CD14-positive monocyte (primary cell): ENCODE data around the gene CCT6A. TPM values are rescaled to one million over a fixed set of nuclear protein-coding genes. Genes with fewer than 3 reads are reported as not detected.
"Not testable (repeated sequence)": the region's sequence is repeated elsewhere in the genome, so short reads cannot be mapped to it uniquely, and the experiment has no call there.

Experiments used
- DNase-seq, 3 donors: peaks; one replicate each; pipeline ENCODE4 v3.0.0-alpha.2; 2011 to 2022
- H2AFZ ChIP-seq: 2 replicates; pipeline ENCODE4 v1.6.0; 2012; ENCODE audit warnings: mild to moderate bottlenecking, low read depth, low read length, inconsistent platforms; ENCODE audit not compliant: insufficient read depth, poor library complexity, severe bottlenecking
- H3K27ac ChIP-seq, 2 donors: 1 replicate in 1 of 2; 2 replicates in 1 of 2; pipeline ENCODE4 v1.5.1; 2012 to 2013; ENCODE audit warnings: low read length in 2 of 2, control low read depth in 1 of 2, inconsistent platforms in 1 of 2, low read depth in 1 of 2, mild to moderate bottlenecking in 1 of 2
- H3K27me3 ChIP-seq, 2 donors: one replicate each; pipeline versions ENCODE4 v1.6.0 to v1.6.1; 2011 to 2013; ENCODE audit warnings: low read length in 2 of 2; ENCODE audit not compliant: control insufficient read depth in 2 of 2, insufficient read depth in 2 of 2
- H3K36me3 ChIP-seq, 2 donors: replicated peaks in 1 of 2; 1 replicate in 1 of 2; 2 replicates in 1 of 2; pipeline versions ENCODE4 v1.5.1 to v1.6.1; 2012 to 2013; ENCODE audit warnings: low read length in 2 of 2, control low read depth in 1 of 2, inconsistent platforms in 1 of 2, mild to moderate bottlenecking in 1 of 2; ENCODE audit not compliant: insufficient read depth in 2 of 2, control insufficient read depth in 1 of 2
- H3K4me1 ChIP-seq, 2 donors: 1 replicate in 1 of 2; 2 replicates in 1 of 2; pipeline versions ENCODE4 v1.5.1 to v1.6.1; 2012 to 2013; ENCODE audit warnings: low read length in 2 of 2, control low read depth in 1 of 2, inconsistent platforms in 1 of 2, mild to moderate bottlenecking in 1 of 2, moderate library complexity in 1 of 2; ENCODE audit not compliant: insufficient read depth in 2 of 2, control insufficient read depth in 1 of 2
- H3K4me2 ChIP-seq: replicated peaks from 2 replicates; pipeline ENCODE3; 2012; ENCODE audit warnings: low read length, moderate library complexity, mild to moderate bottlenecking; ENCODE audit not compliant: poor library complexity, severe bottlenecking; ENCODE audit errors: extremely low read depth
- H3K4me3 ChIP-seq, 3 experiments: fragments of 200-600 bp in 1 of 3; sonication (generic) in 1 of 3; replicated peaks in 1 of 3; 1 replicate in 2 of 3; 2 replicates in 1 of 3; pipeline ENCODE4 v1.5.1; 2011 to 2013; ENCODE audit warnings: low read length in 3 of 3, mild to moderate bottlenecking in 3 of 3, control low read depth in 2 of 3, low read depth in 2 of 3, inconsistent platforms in 1 of 3, moderate library complexity in 1 of 3
- H3K79me2 ChIP-seq: 2 replicates; pipeline ENCODE4 v1.6.0; 2012; ENCODE audit warnings: mild to moderate bottlenecking, control low read depth, inconsistent platforms, low read length, moderate library complexity; ENCODE audit not compliant: insufficient read depth
- H3K9ac ChIP-seq: 2 replicates; pipeline ENCODE4 v1.6.0; 2017; ENCODE audit warnings: low read length, mild to moderate bottlenecking; ENCODE audit not compliant: insufficient read depth, poor library complexity, severe bottlenecking
- H3K9me3 ChIP-seq, 2 donors: replicated peaks in 1 of 2; 1 replicate in 1 of 2; 2 replicates in 1 of 2; pipeline versions ENCODE4 v1.5.1 to v1.6.1; 2012 to 2013; ENCODE audit warnings: low read length in 2 of 2, control low read depth in 1 of 2; ENCODE audit not compliant: control insufficient read depth in 1 of 2, insufficient read depth in 1 of 2
- H4K20me1 ChIP-seq: 2 replicates; pipeline ENCODE4 v1.6.0; 2012; ENCODE audit warnings: mild to moderate bottlenecking, low read length, control low read depth, moderate library complexity; ENCODE audit not compliant: insufficient read depth
- H3K27ac Mint-ChIP-seq, 7 donors: one replicate each; pipeline ENCODE4 v1.8.0; 2020; ENCODE audit warnings: mild to moderate bottlenecking in 7 of 7, mixed read lengths in 7 of 7, moderate library complexity in 6 of 7, inconsistent platforms in 2 of 7
- H3K27me3 Mint-ChIP-seq, 3 donors: one replicate each; pipeline ENCODE4 v1.8.0; 2021 to 2022; ENCODE audit warnings: low read depth in 3 of 3, mild to moderate bottlenecking in 3 of 3, mixed read lengths in 3 of 3, moderate library complexity in 3 of 3, inconsistent platforms in 1 of 3
- H3K36me3 Mint-ChIP-seq, 2 donors: one replicate each; pipeline ENCODE4 v1.8.0; 2020; ENCODE audit warnings: mixed read lengths in 2 of 2, inconsistent platforms in 1 of 2, mild to moderate bottlenecking in 1 of 2
- H3K4me1 Mint-ChIP-seq: one replicate; pipeline ENCODE4 v1.8.0; 2020; ENCODE audit warnings: mild to moderate bottlenecking, mixed read lengths
- H3K4me3 Mint-ChIP-seq, 2 donors: one replicate each; pipeline ENCODE4 v1.8.0; 2020; ENCODE audit warnings: mild to moderate bottlenecking in 2 of 2, mixed read lengths in 2 of 2, moderate library complexity in 1 of 2
- H3K9me3 Mint-ChIP-seq, 7 donors: one replicate each; pipeline ENCODE4 v1.8.0; 2020 to 2022; ENCODE audit warnings: mixed read lengths in 7 of 7, mild to moderate bottlenecking in 6 of 7, moderate library complexity in 6 of 7, inconsistent platforms in 2 of 7
- CTCF ChIP-seq: fragments of 200-600 bp; IDR thresholded peaks from one replicate; pipeline ENCODE4 v1.8.0; 2022; ENCODE audit warnings: antibody characterized with exemption, mild to moderate bottlenecking
- WGBS: methylation state at CpG from one replicate; pipeline ENCODE4 v1.1.5; 2013; ENCODE audit warnings: missing lambda C conversion rate; ENCODE audit not compliant: insufficient coverage; 5-methylcytosine and 5-hydroxymethylcytosine counted together
- intact Hi-C, 2 donors: fragments of 100-400 bp; cut with micrococcal nuclease; formaldehyde crosslinking; loops; one replicate each; pipeline versions ENCODE4 v1.15.0 to v1.15.1; 2023
- polyA plus RNA-seq, 3 donors: library from polyadenylated mRNA; depleted of rRNA in 1 of 3; unstranded in 2 of 3; stranded (reverse) in 1 of 3; fragments of 300-500 nt in 2 of 3; fragments of >200 nt in 1 of 3; fragmentation: Illumina TruSeq in 2 of 3; gene quantifications; 1 replicate in 2 of 3; 2 replicates in 1 of 3; pipeline ENCODE4 v1.2.3, GENCODE V29; 2012 to 2021

Gene CCT6A
- polyA plus RNA-seq, 3 donors = 62.3 to 81.4 (median 63.3) TPM

DNA sequence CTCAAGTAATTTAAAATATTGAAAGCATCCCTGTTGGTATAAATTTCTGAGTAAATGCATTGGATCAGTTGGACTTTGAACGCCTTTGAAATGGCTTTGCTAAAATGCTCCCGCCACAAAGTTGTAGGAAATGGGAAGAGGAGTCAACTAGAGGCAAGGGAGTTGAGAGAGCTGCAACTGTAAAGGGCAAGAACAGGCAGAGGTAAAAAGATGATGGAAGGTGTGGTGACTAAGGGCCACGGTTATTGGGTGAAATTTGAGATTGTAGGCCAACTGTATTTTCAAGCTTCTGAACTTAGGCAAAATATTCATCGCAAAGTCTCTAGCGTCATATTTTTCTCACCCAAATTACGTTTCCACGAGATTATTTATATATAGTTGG, 11.9 kb downstream of the CCT6A start:
- peak overlapping the region; percentile 80 for H3K9ac ChIP-seq
- peaks cover 19% of the 10 kb centered on the region for H3K4me1 Mint-ChIP-seq
- no peak for DNase-seq
- peak overlapping the region; percentile 82 for H3K4me2 ChIP-seq
- H3K27me3 ChIP-seq = no peaks in the 10 kb centered on the region
- intact Hi-C loops = loop anchor here in 1 of 2 donors (5.0 kb wide), 1 partner anchor 44 kb away; the partner anchor contains the start of gene CHCHD2
- no peaks in the 10 kb centered on the region for H4K20me1 ChIP-seq
- TF ChIP-seq CTCF = no peak
- H3K4me3 Mint-ChIP-seq = peak overlapping the region in 1 of 2 donors; percentile 94
- WGBS = 96% methylated on average over 2 of the region's 7 CpGs
- H3K9me3 ChIP-seq = no peaks in the 10 kb centered on the region
- peak overlapping the region; percentile 82 for H2AFZ ChIP-seq
- peaks cover 46 to 47% of the 10 kb centered on the region in 2 donors for H3K36me3 Mint-ChIP-seq
- peak overlapping the region; percentile 82 to 95 (median 87) for H3K4me3 ChIP-seq
- H3K27ac ChIP-seq = peak overlapping the region; percentile 94 to 95
- peak overlapping the region; percentile 96 to 98 (median 97) for H3K27ac Mint-ChIP-seq
- peaks cover 20% of the 10 kb centered on the region for H3K79me2 ChIP-seq
- H3K9me3 Mint-ChIP-seq = no peaks in the 10 kb centered on the region
- peaks cover 12 to 24% of the 10 kb centered on the region in 2 donors for H3K4me1 ChIP-seq
- peaks cover 42 to 50% of the 10 kb centered on the region in 2 donors for H3K36me3 ChIP-seq
- H3K27me3 Mint-ChIP-seq = peaks cover 0 to 1% (median 0%) of the 10 kb centered on the region in 3 donors

- H3K27ac ChIP-seq = peak within 1 kb of the TSS; percentile 94 to 95
- DNase-seq = peak; percentile 91 to 92 (median 92)
- H3K9ac ChIP-seq = peak within 1 kb of the TSS; percentile 80
- H3K4me1 ChIP-seq = peaks cover 12 to 24% of the 10 kb centered on the region in 2 donors
- peaks cover 40 to 50% of the 10 kb centered on the region in 2 donors for H3K36me3 ChIP-seq
- H3K27me3 Mint-ChIP-seq = peaks cover 0 to 1% (median 0%) of the 10 kb centered on the region in 3 donors
- H3K4me3 Mint-ChIP-seq = peak within 1 kb of the TSS; percentile 94
- no peaks in the 10 kb centered on the region for H3K9me3 Mint-ChIP-seq
- H2AFZ ChIP-seq = peak within 1 kb of the TSS; percentile 82
- H4K20me1 ChIP-seq = no peaks in the 10 kb centered on the region
- peaks cover 20% of the 10 kb centered on the region for H3K79me2 ChIP-seq
- H3K4me2 ChIP-seq = peak within 1 kb of the TSS; percentile 82
- H3K9me3 ChIP-seq = no peaks in the 10 kb centered on the region
- peaks cover 19% of the 10 kb centered on the region for H3K4me1 Mint-ChIP-seq
- peak within 1 kb of the TSS; percentile 96 to 98 (median 97) for H3K27ac Mint-ChIP-seq
- intact Hi-C loops = loop anchor here in 1 of 2 donors (5.0 kb wide), 1 partner anchor 43 kb away; the partner anchor contains the start of gene CHCHD2
- H3K4me3 ChIP-seq = peak within 1 kb of the TSS; percentile 82 to 95 (median 87)
- peaks cover 47% of the 10 kb centered on the region in 2 donors for H3K36me3 Mint-ChIP-seq
- WGBS = under 1% methylated on average over 44 of the region's 49 CpGs
- TF ChIP-seq CTCF = no peak
- no peaks in the 10 kb centered on the region for H3K27me3 ChIP-seq
Observed at GRCh38 chr7:56063882-56064625, 12.5 kb downstream of the CCT6A start, which contains the start of gene SUMF2. Gene SUMF2 (plus strand): TSS chr7:56064286. CDS start chr7:56064312, 26 bp downstream.

GRCh38 chr7:56066376-56066775, 14.8 kb downstream of the CCT6A start:
- DNase-seq, intact Hi-C loops, H3K4me3 ChIP-seq, H3K9me3 ChIP-seq, H3K4me3 Mint-ChIP-seq, H4K20me1 ChIP-seq, H3K4me2 ChIP-seq, H3K9me3 Mint-ChIP-seq, H3K27ac ChIP-seq, H2AFZ ChIP-seq, H3K27me3 ChIP-seq, H3K27ac Mint-ChIP-seq, H3K27me3 Mint-ChIP-seq, H3K9ac ChIP-seq: not testable (repeated sequence)
- peaks cover 39 to 44% of the 10 kb centered on the region in 2 donors for H3K36me3 Mint-ChIP-seq
- Histone ChIP-seq H3K4me1 (peaks cover 12 to 24% of the 10 kb centered on the region in 2 donors), H3K36me3 (peaks cover 31 to 44% of the 10 kb centered on the region in 2 donors), H3K79me2 (peaks cover 16% of the 10 kb centered on the region)
- peaks cover 19% of the 10 kb centered on the region for H3K4me1 Mint-ChIP-seq
- 88% methylated on average over 10 of the region's 13 CpGs for WGBS
